ENCODE measurements around the gene POU6F2. TPM values are rescaled to one million over a fixed set of nuclear protein-coding genes. Genes with fewer than 3 reads are reported as not detected.

The POU6F2 gene
- total RNA-seq, 1 experiment from 2014 or later, result not detected

DNA sequence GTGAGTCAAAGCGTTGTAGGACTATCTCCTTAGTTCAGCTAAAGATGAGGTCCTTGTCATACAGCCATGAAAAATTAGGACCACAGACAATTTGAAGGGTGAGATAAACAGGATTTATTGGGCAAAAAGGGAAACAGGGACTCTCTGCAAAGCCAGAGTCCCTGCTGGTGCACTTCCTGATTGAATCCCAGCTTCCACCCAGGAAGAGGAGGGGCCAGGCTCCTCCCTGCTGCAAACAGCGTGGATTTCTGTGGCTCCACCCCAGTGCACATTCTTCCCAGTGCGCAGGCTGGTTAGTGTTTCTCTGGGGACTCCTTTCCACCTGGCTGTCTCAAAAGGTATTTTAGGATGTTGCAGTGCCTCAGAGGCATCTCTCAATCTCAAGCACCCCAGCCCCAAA is 423.1 kb downstream of the POU6F2 start:
- no peaks in the 10 kb centered on the region for H3K27me3 ChIP-seq (replicated peaks; ENCODE audit: insufficient read depth, low read depth, low read length, poor library complexity)
- intact Hi-C loops (cut with micrococcal nuclease; ENCODE audit: unreplicated experiment), result no loop called here
- H3K27ac ChIP-seq (ENCODE audit: low read depth, low read length, poor library complexity, severe bottlenecking), result no peak overlapping the region
- no peak overlapping the region for H3K4me3 ChIP-seq (ENCODE audit: low read depth, low read length, poor library complexity, severe bottlenecking)
- TF ChIP-seq EZH2 (IDR thresholded peaks at IDR 0.05; ENCODE audit: borderline replicate concordance, low read depth, low read length, poor library complexity, severe bottlenecking), result no peak
- TF ChIP-seq, protein P1, sequence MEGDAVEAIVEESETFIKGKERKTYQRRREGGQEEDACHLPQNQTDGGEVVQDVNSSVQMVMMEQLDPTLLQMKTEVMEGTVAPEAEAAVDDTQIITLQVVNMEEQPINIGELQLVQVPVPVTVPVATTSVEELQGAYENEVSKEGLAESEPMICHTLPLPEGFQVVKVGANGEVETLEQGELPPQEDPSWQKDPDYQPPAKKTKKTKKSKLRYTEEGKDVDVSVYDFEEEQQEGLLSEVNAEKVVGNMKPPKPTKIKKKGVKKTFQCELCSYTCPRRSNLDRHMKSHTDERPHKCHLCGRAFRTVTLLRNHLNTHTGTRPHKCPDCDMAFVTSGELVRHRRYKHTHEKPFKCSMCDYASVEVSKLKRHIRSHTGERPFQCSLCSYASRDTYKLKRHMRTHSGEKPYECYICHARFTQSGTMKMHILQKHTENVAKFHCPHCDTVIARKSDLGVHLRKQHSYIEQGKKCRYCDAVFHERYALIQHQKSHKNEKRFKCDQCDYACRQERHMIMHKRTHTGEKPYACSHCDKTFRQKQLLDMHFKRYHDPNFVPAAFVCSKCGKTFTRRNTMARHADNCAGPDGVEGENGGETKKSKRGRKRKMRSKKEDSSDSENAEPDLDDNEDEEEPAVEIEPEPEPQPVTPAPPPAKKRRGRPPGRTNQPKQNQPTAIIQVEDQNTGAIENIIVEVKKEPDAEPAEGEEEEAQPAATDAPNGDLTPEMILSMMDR (conservative IDR thresholded peaks at IDR 0.05; ENCODE audit: low read depth, low read length), result no peak
- ChIA-PET POLR2A (ENCODE audit: low non-redundant PET) (no interaction called here), CTCF (no interaction called here)
- no TSS peak for BruUV-seq (replicated peaks)
- peak; percentile 63 for DNase-seq (ENCODE audit: low spot score)
- H3K4me1 ChIP-seq (ENCODE audit: insufficient read depth, low read length, poor library complexity, severe bottlenecking), result peaks cover 11% of the 10 kb centered on the region
- H3K36me3 ChIP-seq (ENCODE audit: insufficient read depth, low read length, poor library complexity, severe bottlenecking), result no peaks in the 10 kb centered on the region
- H3K9me3 ChIP-seq (ENCODE audit: low read depth, low read length, poor library complexity, severe bottlenecking), result no peaks in the 10 kb centered on the region

GRCh38 chr7:39402034-39402433 is 424.3 kb downstream of the POU6F2 start:
- peaks cover 11% of the 10 kb centered on the region for H3K4me1 ChIP-seq (ENCODE audit: insufficient read depth, low read length, poor library complexity, severe bottlenecking)
- H3K9me3 ChIP-seq (ENCODE audit: low read depth, low read length, poor library complexity, severe bottlenecking), result no peaks in the 10 kb centered on the region
- peaks cover 3% of the 10 kb centered on the region for H3K27me3 ChIP-seq (replicated peaks; ENCODE audit: insufficient read depth, low read depth, low read length, poor library complexity)
- ChIA-PET CTCF (no interaction called here), POLR2A (ENCODE audit: low non-redundant PET) (no interaction called here)
- TF ChIP-seq EZH2 (IDR thresholded peaks at IDR 0.05; ENCODE audit: borderline replicate concordance, low read depth, low read length, poor library complexity, severe bottlenecking), result no peak
- TF ChIP-seq, protein P1 (conservative IDR thresholded peaks at IDR 0.05; ENCODE audit: low read depth, low read length), result no peak
- intact Hi-C loops (cut with micrococcal nuclease; ENCODE audit: unreplicated experiment), result no loop called here
- DNase-seq (ENCODE audit: low spot score), result no peak
- no peak overlapping the region for H3K4me3 ChIP-seq (ENCODE audit: low read depth, low read length, poor library complexity, severe bottlenecking)
- H3K36me3 ChIP-seq (ENCODE audit: insufficient read depth, low read length, poor library complexity, severe bottlenecking), result no peaks in the 10 kb centered on the region
- H3K27ac ChIP-seq (ENCODE audit: low read depth, low read length, poor library complexity, severe bottlenecking), result no peak overlapping the region
- no TSS peak for BruUV-seq (replicated peaks)

GRCh38 chr7:39404907-39405306 is 427.2 kb downstream of the POU6F2 start:
- H3K27ac ChIP-seq (ENCODE audit: low read depth, low read length, poor library complexity, severe bottlenecking), result no peak overlapping the region
- H3K27me3 ChIP-seq (replicated peaks; ENCODE audit: insufficient read depth, low read depth, low read length, poor library complexity), result peaks cover 3% of the 10 kb centered on the region
- BruUV-seq (replicated peaks), result no TSS peak
- no peaks in the 10 kb centered on the region for H3K36me3 ChIP-seq (ENCODE audit: insufficient read depth, low read length, poor library complexity, severe bottlenecking)
- H3K4me1 ChIP-seq (ENCODE audit: insufficient read depth, low read length, poor library complexity, severe bottlenecking), result peaks cover 11% of the 10 kb centered on the region
- TF ChIP-seq EZH2 (IDR thresholded peaks at IDR 0.05; ENCODE audit: borderline replicate concordance, low read depth, low read length, poor library complexity, severe bottlenecking), result no peak
- TF ChIP-seq, protein P1 (conservative IDR thresholded peaks at IDR 0.05; ENCODE audit: low read depth, low read length), result no peak
- H3K9me3 ChIP-seq (ENCODE audit: low read depth, low read length, poor library complexity, severe bottlenecking), result no peaks in the 10 kb centered on the region
- ChIA-PET CTCF (no interaction called here), POLR2A (ENCODE audit: low non-redundant PET) (no interaction called here)
- H3K4me3 ChIP-seq (ENCODE audit: low read depth, low read length, poor library complexity, severe bottlenecking), result no peak overlapping the region
- intact Hi-C loops (cut with micrococcal nuclease; ENCODE audit: unreplicated experiment), result no loop called here
- no peak for DNase-seq (ENCODE audit: low spot score)

Data from A673 (cell line).